HS-5 (cell line): Measurements from ENCODE around the gene GAB3.

Source experiments
- DNase-seq: peaks from one replicate; pipeline ENCODE4 v3.0.0-alpha.2; 2012; ENCODE audit warnings: low read depth

GAB3 gene

DNA sequence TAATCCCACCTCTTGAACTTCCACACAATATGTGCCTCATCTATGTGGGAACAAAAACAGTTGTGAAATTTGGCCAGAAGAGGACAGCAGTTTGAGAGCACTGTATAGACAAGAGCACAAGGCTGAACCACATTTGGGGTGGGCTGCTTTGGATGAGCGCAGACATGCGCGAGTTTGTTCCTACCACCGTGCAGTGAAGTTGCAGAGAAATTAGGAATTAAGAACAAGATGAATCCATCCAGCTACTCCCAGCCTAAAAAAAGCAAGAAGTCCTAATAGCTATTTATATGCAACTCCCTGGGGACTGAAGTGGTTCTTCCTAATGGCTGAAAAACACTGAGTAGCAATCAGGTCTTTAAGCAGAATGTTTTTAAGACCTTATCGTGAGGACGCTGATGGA, 1.0 kb downstream of the GAB3 start:
- no peak for DNase-seq

GRCh38 chrX:154748712-154749339, 2.1 kb downstream of the GAB3 start:
- DNase-seq, result no peak

DNA sequence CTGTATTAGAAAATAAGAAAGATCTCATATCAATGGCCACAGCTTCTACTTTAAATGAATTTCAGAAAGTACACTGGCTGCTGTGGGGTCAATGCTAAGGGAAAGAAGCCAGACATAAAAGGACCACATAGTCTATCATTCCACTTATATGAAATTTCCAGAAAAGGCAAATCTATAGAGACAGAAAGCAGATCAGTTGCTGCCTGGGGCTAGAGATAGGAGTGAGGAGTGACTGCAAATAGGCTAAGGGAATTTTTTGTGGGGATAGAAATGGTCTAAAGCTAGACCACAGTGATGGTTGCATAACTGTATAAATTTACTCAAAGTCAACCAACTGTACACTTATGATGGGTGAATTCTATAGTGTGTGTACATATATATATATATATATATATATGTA, 8.3 kb downstream of the GAB3 start:
- DNase-seq, result no peak

DNA sequence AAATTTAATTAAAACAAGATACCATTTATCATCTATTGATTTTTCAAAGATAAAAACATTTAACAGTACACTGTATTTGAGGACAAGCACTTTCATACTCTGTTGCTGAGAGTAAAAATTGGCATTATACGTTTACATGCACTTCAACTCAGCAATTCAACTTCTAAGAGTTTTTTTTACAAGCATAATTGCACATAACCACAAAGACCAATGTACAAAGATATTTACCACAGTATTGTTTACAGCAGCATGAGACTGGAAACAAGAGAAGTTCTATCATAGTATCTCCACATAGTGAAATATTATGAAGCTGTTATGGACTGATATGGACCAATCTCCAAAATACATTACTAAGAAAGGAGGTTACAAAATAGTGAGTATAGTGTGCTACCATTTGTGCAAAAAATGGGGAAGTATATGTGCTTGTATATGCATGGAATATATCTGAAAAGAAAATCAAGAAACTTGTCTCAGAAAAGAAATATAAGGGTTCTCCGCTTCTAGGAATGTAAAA, 10.9 kb downstream of the GAB3 start:
- DNase-seq, result no peak

DNA sequence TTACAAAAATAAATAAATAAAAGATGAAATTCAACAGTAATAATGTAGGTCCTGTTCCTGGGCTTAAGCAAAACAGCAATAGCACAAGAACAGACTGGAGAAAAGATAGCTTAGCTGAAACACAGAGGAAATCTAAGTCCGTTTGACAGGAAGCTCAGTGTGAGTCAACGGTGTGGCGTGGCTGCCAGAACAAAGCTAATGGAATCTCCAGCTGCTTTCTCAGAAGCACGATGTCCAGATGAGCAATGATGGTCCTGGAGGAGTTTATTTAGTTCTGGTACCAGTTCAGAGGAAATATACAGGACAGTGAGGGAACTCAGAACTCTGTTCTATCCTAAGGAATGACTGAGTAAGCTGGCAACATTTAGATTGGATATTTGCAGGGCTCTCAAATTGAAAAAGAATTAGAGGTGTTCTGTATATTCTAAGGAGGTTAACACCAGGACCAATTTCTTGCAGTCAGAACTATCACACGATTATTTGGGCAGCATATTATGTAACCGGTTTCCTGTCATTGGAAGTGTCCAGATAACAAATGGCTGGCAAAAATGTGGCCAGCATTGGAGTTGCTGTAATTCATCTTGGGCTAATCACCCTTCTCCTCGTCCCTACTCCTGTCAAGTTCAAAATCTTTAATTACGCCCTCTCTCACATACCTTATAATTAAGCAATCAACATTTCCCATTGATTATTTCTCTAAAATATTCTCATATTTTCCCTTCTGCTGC, 12.7 kb downstream of the GAB3 start:
- DNase-seq, result no peak

GRCh38 chrX:154737136-154737535, 13.7 kb downstream of the GAB3 start:
- no peak for DNase-seq

GRCh38 chrX:154735695-154736393, 15.0 kb downstream of the GAB3 start:
- no peak for DNase-seq

DNA sequence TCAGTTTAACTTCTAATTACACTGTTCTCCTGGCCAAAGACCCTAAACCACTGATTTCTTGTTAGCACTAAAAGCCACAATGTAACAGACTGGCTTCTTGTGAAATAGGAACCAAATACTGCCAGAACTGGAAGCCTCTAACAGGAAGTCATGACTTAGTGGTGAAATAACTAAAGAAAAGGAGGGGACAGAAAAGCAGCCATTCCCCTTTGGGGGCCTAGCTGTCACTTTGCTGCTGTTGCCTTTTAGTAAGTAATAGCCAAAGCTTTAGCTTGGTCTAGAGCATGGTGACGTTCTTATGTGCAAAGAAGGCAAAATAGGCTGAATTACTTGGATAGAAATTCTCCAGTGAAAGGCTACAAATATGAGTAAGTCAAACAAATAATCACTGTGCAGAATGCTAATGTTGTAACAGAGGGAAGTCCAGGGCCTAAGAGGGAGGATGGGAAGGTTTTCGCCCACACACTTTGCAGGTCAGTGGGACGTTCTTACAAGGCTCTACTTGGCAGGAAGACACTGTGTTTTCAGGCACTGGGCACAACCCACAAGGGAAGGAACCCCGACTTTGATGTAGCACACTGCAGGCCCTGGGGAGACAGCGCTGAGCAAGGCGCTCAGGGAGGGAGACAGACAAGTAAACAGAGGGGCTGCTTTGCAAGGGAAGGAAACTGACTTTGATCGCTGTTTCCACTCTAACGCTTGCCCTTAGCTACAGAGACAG, 16.7 kb downstream of the GAB3 start:
- DNase-seq, result no peak

GRCh38 chrX:154733066-154733425, 17.8 kb downstream of the GAB3 start:
- no peak for DNase-seq

DNA sequence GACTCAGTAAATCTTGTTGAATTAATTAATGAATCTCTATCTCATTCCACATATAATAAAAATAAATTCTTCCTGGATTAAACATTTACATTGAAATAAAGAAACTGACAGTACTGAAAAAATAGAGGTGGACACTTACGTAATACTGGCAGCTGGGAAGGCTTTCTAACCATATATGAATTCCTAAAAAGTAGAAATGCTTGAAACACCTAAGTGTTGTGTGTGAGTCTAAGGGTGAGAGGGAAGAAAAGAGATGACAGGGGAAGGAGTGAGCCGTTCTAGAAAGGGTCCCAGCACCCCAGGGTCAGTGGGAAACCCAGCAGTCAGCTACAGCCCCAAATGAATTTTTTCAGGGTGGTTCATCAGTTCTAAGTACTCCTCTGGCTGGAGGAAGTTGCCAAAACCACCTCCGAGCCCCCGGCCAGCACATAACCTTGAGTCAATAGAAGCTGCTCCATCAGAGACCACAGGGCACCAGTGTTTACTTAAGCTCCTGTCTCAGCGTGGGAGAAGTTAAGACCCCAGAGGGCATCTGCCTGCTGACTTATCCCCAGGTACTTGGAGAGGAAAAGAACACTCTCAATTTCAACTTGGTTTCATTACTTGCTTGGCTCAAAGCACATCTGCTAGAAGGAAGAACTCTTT, 18.3 kb downstream of the GAB3 start:
- DNase-seq, result no peak

GRCh38 chrX:154731881-154732280, 19.0 kb downstream of the GAB3 start:
- no peak for DNase-seq

DNA sequence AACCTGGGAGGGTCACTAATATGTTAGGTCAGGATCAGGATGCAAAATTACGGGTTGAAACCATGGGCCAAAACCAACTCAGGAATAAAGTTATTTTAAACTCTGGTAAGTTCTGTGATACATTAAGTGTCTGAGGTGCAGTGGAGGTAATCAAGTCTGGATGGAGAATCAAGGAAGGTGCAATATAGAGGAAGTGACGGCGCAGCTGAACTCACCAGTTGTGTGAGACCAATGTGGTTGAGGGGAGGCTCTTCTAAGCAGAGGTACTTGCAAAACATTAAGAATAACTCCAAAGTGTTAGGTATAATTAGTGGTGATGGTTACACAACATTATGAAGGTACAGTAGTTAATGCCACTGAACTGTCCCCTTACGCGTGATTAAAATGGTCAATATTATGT, 19.7 kb downstream of the GAB3 start:
- no peak for DNase-seq

DNA sequence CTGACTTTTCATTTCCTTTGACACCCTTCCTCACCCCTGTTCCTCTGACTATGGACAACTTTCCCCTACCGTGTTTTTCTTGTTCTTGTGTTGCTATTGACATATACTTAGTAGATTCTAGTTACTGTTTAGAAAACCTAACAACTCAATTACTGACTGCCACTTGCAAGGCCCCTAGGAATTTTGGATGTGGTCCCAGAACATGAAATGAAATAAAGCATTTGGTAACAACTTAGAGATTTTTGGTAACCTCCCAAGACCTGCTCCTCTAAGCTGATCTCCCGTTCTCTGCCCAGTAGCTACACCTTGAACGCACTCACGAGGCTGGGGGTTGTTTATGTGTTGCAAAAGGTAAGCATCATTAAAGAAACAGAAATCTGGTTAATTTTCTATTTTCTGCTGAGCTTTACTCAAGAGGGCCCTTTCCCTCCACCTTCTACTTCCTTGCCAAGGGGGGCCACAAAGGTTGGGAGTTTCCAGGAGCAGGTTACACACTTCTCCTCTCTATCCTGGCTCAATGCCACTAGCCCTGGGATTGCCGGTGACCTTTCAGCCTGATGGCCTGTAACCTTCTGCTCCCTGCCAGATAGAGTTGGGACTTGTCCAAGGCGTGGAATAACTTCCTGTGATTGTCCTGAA, 20.5 kb downstream of the GAB3 start:
- DNase-seq, result no peak

GRCh38 chrX:154729439-154729838, 21.4 kb downstream of the GAB3 start:
- DNase-seq, result no peak

DNA sequence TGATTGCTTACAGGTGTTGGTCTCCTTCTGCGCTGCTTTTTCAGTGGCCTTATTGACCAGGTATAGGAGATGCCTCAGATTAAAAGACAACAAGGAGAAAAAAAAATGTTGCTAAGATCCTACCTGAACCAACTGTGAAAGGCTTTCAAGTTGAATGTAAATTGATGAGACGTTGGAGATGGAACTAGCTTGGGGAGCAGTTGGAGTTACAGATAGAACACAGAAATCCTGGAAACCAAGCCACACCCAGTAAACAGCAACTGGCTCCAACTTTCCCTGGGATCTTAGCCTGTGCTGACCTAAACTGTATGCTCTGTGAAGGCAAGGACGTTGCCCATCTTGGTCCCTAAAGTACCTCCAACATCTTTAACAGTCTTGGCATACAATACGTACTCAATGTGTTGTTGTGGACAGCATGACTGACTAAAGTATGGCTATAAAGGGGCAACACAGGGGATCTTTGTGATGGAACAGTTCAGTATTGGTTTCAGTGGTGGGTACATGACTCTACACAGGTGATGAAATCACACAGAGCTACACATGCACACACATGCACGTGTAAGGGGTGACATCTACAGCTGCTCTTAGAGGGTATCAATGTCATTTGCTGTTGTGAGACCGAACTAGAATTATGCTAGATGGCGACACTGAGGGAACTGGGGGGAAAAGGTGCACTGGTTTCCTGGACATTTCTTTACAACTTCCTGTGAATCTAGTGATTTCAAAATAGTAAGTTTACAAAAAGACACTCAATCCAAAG, 22.3 kb downstream of the GAB3 start:
- DNase-seq, result no peak

DNA sequence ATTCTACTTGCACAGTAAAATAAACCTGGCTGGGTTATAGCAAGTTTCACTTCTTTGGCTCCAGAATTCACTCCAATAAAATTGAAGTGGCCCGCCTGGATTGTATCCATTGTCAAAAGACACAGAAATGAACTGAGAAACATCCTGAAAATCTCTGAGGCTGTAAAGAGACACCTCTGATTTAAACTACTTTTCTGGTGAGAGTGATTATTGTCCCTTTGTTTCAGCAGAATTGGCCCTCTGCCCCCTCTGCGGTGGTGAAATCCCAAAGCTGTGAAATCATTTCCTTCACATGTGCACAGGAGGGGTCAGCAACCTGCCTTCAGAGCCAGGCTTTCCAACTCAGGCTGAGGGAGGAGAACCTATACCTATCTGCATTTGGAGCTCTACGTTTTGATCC, 23.0 kb downstream of the GAB3 start:
- no peak for DNase-seq

- no peak for DNase-seq
Observed at GRCh38 chrX:154727418-154727817, 23.5 kb downstream of the GAB3 start.

DNA sequence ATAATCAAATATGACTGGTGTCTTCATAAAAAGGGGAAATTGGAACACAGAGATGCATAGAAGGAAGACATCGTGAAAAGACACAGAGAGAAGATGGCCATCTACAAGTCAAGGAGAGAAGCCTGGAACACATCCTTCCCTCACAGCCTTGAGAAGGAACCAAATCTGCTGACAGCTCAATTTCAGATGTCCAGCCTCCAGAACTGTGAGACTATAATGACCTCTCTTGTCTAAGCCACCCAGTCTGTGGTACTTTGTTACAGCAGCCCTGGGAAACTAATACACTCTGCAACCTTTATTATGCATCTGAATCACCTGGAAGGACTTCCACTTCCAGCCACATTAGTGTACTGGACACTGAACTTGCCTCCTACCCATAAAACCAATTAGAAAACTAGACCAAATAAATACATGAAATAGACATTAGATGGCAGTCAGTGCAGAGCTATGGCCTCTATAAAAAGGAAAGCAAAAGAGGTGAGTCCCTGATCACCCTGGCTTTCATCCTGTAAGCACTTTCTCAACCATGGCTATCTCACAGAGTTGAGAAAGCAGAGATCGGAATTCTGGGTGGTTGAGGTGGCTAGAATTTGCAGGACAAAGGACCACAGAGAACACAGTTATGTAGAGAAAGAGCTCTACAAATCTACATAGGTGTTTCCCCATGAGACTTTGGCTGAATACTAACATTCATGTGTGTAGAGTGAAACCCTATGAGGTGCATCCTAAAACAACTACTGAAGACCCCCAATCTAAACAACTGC, 25.7 kb downstream of the GAB3 start:
- DNase-seq, result no peak

DNA sequence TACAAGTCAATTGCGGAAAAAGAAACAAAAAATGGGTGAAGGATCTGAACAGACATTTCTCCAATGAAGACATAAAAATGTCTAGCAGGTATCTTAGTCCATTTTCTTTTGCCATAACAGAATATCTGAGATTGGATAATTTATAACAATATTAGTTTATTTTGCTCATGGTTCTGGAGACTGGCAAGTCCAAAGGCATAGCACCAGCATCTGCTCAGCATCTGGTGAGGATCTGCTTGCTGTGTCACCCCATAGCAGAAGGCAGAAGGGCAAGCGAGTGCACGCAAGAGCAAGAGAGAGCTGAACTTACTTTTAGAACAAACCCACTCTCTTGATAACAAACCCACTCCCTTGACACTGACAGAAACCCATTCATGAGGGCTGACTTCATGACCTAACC, 29.7 kb downstream of the GAB3 start:
- DNase-seq, result no peak

DNA sequence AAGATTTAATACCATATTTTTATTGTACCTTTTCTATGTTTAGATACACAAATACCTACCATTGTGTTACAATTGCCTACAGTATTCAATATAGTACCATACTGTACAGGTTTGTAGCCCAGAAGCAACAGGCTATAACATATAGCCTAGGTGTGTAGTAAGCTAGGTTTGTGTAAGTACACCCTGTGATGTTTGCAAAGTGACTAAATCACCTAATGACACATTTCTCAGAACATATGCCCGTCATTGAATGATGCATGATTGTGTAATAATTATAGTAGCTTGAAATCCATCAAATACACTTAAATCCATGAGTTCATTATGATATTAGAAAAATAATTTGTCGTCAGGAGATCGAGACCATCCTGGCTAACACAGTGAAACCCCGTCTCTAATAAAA, 30.8 kb downstream of the GAB3 start:
- DNase-seq, result no peak
